ENCODE measurements around the gene BBLN. TPM values are rescaled to one million over a fixed set of nuclear protein-coding genes. Genes with fewer than 3 reads are reported as not detected.

The BBLN gene
- total RNA-seq, 1 experiment from 2014 or later, result 74.9 TPM

DNA sequence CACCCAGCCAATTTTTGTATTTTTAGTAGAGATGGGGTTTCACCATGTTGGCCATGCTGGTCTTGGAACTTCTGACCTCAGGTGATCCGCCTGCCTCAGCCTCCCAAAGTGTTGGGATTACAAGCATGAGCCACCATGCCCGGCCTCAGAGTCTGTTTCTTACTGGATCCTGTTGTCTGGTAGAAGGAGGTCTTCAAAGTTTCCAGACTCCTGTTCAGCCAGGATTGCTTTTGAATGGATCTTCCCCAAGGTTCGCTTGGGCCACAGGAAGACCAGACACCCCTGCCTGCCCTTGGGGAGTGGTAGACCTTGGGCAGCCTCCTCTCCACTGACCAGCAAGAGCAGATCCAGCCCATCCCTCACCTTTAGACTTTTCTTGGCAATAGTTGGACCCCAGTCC, 18.5 kb upstream of the BBLN start:
- peaks cover 12 to 15% of the 10 kb centered on the region in 2 experiments for H3K4me1 Mint-ChIP-seq
- no peak overlapping the region for H2BK15ac ChIP-seq (ENCODE audit: low read depth, low read length)
- no peak overlapping the region for H3K27ac ChIP-seq (ENCODE audit: insufficient read length, low read depth, low read length)
- H3K36me3 Mint-ChIP-seq (ENCODE audit: insufficient read depth in 1 of 3, low read depth in 3 of 3), result no peaks in the 10 kb centered on the region
- H3T11ph ChIP-seq (ENCODE audit: low read length), result no peak overlapping the region
- no peak overlapping the region for H2AK5ac ChIP-seq (ENCODE audit: insufficient read length, low read length)
- TF ChIP-seq, protein P1, sequence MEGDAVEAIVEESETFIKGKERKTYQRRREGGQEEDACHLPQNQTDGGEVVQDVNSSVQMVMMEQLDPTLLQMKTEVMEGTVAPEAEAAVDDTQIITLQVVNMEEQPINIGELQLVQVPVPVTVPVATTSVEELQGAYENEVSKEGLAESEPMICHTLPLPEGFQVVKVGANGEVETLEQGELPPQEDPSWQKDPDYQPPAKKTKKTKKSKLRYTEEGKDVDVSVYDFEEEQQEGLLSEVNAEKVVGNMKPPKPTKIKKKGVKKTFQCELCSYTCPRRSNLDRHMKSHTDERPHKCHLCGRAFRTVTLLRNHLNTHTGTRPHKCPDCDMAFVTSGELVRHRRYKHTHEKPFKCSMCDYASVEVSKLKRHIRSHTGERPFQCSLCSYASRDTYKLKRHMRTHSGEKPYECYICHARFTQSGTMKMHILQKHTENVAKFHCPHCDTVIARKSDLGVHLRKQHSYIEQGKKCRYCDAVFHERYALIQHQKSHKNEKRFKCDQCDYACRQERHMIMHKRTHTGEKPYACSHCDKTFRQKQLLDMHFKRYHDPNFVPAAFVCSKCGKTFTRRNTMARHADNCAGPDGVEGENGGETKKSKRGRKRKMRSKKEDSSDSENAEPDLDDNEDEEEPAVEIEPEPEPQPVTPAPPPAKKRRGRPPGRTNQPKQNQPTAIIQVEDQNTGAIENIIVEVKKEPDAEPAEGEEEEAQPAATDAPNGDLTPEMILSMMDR (conservative IDR thresholded peaks at IDR 0.05), result no peak
- no peak overlapping the region for H2BK12ac ChIP-seq (ENCODE audit: insufficient read length, low read depth, low read length)
- H3K4ac ChIP-seq (ENCODE audit: low read depth, low read length), result no peak overlapping the region
- peak; percentile 20 for DNase-seq
- no peak overlapping the region for H4K8ac ChIP-seq (replicated peaks; ENCODE audit: insufficient read length, low read depth, low read length)
- H3K4me3 Mint-ChIP-seq, result no peak overlapping the region
- no peak overlapping the region for H2AFZ ChIP-seq (ENCODE audit: low read length)
- H2BK5ac ChIP-seq (ENCODE audit: insufficient read length, low read length), result no peak overlapping the region
- H3K14ac ChIP-seq (ENCODE audit: insufficient read depth, low read length), result no peak overlapping the region
- H3K79me1 ChIP-seq (ENCODE audit: insufficient read depth, low read depth, low read length, poor library complexity, severe bottlenecking), result no peaks in the 10 kb centered on the region
- H3K9me3 Mint-ChIP-seq, result no peaks in the 10 kb centered on the region
- H2BK120ac ChIP-seq (ENCODE audit: low read depth, low read length, poor library complexity, severe bottlenecking), result no peak overlapping the region
- H4K5ac ChIP-seq (ENCODE audit: insufficient read length, low read depth, low read length), result no peak overlapping the region
- H3K9me3 ChIP-seq (ENCODE audit: control insufficient read depth, low read depth, low read length), result no peaks in the 10 kb centered on the region
- H3K18ac ChIP-seq (ENCODE audit: insufficient read length, low read depth, low read length), result no peak overlapping the region
- H4K20me1 ChIP-seq (ENCODE audit: control insufficient read depth, insufficient read depth, insufficient read length), result no peaks in the 10 kb centered on the region
- no peaks in the 10 kb centered on the region for H3K79me2 ChIP-seq (ENCODE audit: insufficient read depth, low read length)
- no peaks in the 10 kb centered on the region for H3K27me3 ChIP-seq (ENCODE audit: insufficient read depth, low read length)
- no peak overlapping the region for H3K9ac ChIP-seq (ENCODE audit: extremely low read depth, insufficient read length, low read length)
- no peak overlapping the region for H3K56ac ChIP-seq (ENCODE audit: insufficient read length, low read depth, low read length)
- no CpG with 5 or more reads among the region's 3 CpGs for WGBS (ENCODE audit: extremely low coverage, insufficient read length, low lambda C conversion rate)
- no peak overlapping the region for H3K4me2 ChIP-seq (ENCODE audit: insufficient read depth, insufficient read length, low read length)
- H2BK20ac ChIP-seq (ENCODE audit: low read depth, low read length, poor library complexity, severe bottlenecking), result no peak overlapping the region
- peaks cover 7% of the 10 kb centered on the region; the same call in 1 of the 2 replicates for H3K27me3 Mint-ChIP-seq (ENCODE audit: low read depth)
- no peaks in the 10 kb centered on the region for H3K23me2 ChIP-seq (ENCODE audit: insufficient read length, low read depth, low read length, poor library complexity, severe bottlenecking)
- no peaks in the 10 kb centered on the region for H3K4me1 ChIP-seq (ENCODE audit: insufficient read depth, low read length)
- H4K91ac ChIP-seq (ENCODE audit: insufficient read length, low read depth, low read length), result no peak overlapping the region
- no peak overlapping the region for H3K23ac ChIP-seq (ENCODE audit: insufficient read length, low read depth, low read length)
- no peak overlapping the region for H3K27ac Mint-ChIP-seq
